Astrocyte of the cerebellum (primary cell): ENCODE data around the gene AANAT.
"Not testable (repeated sequence)": the region's sequence is repeated elsewhere in the genome, so short reads cannot be mapped to it uniquely, and the experiment has no call there.

Source experiments
- DNase-seq: peaks from one replicate; pipeline ENCODE4 v3.0.0-alpha.2; 2011; ENCODE audit warnings: low read depth
- H3K4me3 ChIP-seq: 2 replicates; pipeline ENCODE4 v1.5.1; 2011; ENCODE audit warnings: mild to moderate bottlenecking, low read depth, low read length, moderate library complexity
- in situ Hi-C: cut with HindIII; loops from 2 replicates; pipeline ENCODE4 v1.10.0; 2017; ENCODE audit warnings: low sequenced_read_pairs
- TF ChIP-seq, protein P1 (sequence below): IDR thresholded peaks from 2 replicates; pipeline ENCODE4 v1.5.1; 2012; ENCODE audit warnings: low read length, low read depth, moderate library complexity, mild to moderate bottlenecking; ENCODE audit errors: missing control alignments

The AANAT gene

DNA sequence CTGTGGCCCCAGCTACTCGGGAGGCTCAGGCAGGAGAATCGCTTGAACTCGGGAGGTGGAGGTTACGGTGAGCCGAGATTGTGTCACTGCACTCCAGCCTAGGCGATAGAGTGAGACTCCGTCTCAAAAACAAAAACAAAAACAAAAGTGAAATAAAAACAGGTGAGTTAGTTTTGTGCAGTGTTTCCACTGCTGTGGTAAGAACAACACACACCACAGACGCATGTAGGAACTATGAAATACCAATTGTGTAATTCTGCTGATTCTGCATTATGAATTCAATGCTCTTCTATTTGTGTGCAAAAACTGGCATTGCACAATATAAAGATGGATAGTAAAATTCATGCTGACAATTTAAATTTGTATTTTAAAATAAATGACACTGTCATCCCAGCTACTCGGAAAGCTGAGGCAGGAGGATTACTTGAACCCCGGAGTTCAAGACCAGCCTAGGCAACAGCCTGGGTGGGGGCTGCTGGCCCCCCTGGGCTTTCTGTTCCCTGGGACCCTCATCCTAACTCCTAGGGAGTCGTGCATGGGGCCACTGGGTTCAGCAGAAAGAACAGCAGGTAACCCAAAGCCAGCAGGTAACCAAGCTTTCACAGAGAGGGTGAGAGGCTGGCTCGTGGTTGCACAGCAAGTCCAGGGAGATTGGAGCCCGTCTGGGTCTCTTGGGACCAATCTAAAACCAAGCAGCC is 44.4 kb downstream of the AANAT start:
- H3K4me3 ChIP-seq, result no peak overlapping the region
- in situ Hi-C loops, result loop anchor here (5.0 kb wide), 1 partner anchor 50 kb away; no protein-coding TSS in a partner anchor
- TF ChIP-seq, protein P1, sequence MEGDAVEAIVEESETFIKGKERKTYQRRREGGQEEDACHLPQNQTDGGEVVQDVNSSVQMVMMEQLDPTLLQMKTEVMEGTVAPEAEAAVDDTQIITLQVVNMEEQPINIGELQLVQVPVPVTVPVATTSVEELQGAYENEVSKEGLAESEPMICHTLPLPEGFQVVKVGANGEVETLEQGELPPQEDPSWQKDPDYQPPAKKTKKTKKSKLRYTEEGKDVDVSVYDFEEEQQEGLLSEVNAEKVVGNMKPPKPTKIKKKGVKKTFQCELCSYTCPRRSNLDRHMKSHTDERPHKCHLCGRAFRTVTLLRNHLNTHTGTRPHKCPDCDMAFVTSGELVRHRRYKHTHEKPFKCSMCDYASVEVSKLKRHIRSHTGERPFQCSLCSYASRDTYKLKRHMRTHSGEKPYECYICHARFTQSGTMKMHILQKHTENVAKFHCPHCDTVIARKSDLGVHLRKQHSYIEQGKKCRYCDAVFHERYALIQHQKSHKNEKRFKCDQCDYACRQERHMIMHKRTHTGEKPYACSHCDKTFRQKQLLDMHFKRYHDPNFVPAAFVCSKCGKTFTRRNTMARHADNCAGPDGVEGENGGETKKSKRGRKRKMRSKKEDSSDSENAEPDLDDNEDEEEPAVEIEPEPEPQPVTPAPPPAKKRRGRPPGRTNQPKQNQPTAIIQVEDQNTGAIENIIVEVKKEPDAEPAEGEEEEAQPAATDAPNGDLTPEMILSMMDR, result no peak
- DNase-seq, result no peak

DNA sequence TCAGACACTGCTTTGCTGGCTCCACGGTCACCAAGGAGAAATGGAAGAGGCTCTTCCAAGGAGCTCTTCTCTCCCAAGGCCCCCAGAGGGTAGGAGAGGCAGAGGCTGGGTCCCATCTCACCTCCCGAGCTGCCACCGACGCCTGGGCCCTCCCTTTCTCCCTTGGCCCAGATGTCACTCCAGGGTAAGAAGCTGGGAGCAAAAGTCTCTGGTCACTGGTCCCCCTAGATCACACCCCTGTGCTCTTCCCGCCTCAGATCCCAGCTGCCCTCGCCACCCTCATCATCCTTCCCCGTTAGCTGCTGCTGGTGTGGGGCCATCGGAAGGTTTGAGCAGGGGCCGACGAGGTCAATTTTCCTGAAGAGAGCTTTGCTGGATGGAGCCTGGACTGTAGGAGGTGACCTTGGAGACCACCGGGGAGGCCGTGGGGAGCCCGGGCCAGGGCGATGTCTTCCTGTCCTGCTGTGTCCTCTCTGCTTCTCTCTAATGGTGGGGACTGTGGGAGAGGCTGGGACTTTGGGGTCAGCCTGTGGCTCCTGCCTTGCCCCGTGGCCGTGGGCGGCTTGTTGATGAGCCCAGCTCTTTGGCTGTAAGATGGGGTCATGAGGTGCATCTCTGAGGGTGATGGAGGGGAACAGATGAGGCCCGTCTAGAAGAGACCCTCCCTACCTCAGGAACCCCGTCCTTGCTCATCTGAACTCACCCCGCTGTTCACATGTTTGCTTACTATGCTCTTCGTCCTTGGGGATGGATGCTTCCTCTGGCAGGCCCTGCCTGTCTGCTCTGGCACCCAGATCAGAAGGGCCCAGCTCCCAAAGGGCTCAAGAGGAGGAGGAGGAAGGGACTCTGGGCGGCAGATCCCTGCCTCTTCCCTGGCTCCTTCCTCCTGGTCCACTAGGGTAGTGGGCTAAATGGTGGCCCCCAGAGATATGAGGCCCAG is 45.2 kb downstream of the AANAT start:
- TF ChIP-seq, protein P1, result no peak
- H3K4me3 ChIP-seq, result no peak overlapping the region
- in situ Hi-C loops, result loop anchor here (5.0 kb wide), 1 partner anchor 50 kb away; no protein-coding TSS in a partner anchor
- DNase-seq, result no peak

DNA sequence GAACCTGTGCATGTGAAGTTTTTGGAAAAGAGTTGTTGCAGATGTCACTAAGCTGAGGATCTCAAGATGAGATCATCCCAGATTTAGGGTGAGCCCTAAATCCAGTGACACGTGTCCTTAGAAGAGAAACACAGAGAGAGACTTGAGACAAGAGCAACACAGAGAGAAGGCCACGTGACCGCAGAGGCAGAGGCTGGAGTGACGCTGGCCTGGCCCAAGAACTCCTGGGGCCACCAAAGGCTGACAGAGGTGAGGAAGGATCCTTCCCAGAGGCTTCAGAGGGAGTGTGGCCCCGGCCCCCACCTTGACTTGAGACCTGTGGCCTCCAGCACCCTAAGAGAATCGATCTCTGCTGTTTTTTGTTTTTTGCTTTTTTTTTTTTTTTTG is 45.9 kb downstream of the AANAT start:
- H3K4me3 ChIP-seq, result no peak overlapping the region
- TF ChIP-seq, protein P1, result no peak
- in situ Hi-C loops, result loop anchor here (5.0 kb wide), 1 partner anchor 49 kb away; no protein-coding TSS in a partner anchor
- DNase-seq, result no peak

DNA sequence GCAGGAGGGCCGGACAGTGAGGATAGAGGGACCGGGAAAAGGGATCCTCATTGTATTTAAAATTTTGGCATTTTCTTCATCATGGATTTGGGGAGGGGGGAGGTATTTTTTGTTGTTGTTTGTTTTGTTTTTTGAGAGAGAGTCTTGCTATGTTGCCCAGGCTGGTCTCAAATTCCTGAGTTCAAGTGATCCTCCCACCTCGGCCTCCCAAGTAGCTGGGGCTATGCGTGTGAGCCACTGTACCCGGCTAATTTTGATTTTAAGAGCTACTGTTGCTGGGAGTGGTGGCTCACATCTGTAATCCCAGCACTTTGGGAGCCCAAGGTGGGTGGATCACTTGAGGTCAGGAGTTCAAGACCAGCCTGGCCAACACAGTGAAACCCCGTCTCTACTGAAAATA is 47.0 kb downstream of the AANAT start:
- in situ Hi-C loops, result loop anchor here (5.0 kb wide), 1 partner anchor 48 kb away; no protein-coding TSS in a partner anchor
- DNase-seq, H3K4me3 ChIP-seq: not testable (repeated sequence)

DNA sequence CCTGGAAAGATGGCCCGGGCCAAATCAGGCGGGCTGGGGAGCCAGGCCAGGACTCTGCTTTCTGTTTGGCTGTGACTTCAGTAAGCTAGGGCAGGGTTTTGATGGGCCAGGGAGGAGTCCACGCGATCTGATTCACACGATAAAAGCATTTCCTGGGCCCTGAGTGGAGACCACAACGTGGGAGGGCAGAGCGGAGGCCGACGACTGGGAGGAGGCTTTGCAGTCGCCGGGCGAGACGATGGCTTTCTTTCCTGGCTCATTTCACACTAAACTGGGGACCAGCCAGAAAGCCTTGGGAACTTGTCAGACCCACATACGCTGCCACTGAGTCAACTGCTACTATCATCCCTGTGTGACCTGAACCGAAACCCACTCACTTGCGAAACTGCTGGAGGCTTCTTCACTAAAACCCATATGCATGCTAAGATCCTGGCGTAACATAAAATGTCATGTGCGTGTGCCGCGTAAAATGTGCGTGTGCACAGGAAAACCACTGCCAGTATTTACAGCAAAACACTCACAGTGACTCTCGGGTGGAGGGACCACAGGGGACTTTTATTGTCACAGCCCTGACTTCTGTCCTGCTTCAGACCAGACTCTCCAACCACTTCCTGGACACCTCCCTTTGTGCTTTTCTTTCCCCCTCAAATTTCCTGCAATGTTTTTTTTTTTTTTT is 48.0 kb downstream of the AANAT start:
- TF ChIP-seq, protein P1, result no peak
- in situ Hi-C loops, result no loop called here
- DNase-seq, result peak; percentile 48
- H3K4me3 ChIP-seq, result no peak overlapping the region

DNA sequence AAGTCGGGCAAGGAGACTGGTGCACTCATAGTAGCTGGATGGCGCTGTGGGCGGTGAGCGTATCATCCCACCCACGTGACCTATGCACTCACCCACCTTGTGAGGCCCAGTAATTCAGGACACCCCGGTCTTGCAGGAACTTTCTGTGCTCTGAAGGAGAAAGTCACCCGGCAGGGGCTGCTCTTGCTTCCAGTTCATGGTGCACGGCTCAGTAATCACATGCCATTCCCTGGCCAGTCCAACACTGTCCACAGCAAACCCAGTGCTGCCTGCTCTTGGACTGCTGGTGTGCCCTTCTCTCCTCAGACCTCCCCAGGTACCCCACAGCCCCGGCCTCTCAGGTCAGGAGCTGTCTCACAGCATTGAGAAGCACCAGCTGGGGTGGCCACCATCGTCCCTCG is 50.2 kb downstream of the AANAT start:
- DNase-seq, result no peak
- TF ChIP-seq, protein P1, result no peak
- in situ Hi-C loops, result no loop called here

More for the DNA sequence above, 50.2 kb downstream of the AANAT start:
- H3K4me3 ChIP-seq, result no peak overlapping the region
